GM19455 (cell line): Measurements from ENCODE around the gene ZNF609.
A peak's percentile ranks its signal among the peaks of the same experiment; 100 is the strongest.

Source experiments
- ATAC-seq: cut with Tn5 transposase; IDR thresholded peaks from one replicate; pipeline ENCODE4 v1.9.1; 2021; ENCODE audit not compliant: unreplicated experiment

The ZNF609 gene, protein sequence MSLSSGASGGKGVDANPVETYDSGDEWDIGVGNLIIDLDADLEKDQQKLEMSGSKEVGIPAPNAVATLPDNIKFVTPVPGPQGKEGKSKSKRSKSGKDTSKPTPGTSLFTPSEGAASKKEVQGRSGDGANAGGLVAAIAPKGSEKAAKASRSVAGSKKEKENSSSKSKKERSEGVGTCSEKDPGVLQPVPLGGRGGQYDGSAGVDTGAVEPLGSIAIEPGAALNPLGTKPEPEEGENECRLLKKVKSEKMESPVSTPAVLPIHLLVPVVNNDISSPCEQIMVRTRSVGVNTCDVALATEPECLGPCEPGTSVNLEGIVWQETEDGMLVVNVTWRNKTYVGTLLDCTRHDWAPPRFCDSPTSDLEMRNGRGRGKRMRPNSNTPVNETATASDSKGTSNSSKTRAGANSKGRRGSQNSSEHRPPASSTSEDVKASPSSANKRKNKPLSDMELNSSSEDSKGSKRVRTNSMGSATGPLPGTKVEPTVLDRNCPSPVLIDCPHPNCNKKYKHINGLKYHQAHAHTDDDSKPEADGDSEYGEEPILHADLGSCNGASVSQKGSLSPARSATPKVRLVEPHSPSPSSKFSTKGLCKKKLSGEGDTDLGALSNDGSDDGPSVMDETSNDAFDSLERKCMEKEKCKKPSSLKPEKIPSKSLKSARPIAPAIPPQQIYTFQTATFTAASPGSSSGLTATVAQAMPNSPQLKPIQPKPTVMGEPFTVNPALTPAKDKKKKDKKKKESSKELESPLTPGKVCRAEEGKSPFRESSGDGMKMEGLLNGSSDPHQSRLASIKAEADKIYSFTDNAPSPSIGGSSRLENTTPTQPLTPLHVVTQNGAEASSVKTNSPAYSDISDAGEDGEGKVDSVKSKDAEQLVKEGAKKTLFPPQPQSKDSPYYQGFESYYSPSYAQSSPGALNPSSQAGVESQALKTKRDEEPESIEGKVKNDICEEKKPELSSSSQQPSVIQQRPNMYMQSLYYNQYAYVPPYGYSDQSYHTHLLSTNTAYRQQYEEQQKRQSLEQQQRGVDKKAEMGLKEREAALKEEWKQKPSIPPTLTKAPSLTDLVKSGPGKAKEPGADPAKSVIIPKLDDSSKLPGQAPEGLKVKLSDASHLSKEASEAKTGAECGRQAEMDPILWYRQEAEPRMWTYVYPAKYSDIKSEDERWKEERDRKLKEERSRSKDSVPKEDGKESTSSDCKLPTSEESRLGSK (N-terminal part only)

DNA sequence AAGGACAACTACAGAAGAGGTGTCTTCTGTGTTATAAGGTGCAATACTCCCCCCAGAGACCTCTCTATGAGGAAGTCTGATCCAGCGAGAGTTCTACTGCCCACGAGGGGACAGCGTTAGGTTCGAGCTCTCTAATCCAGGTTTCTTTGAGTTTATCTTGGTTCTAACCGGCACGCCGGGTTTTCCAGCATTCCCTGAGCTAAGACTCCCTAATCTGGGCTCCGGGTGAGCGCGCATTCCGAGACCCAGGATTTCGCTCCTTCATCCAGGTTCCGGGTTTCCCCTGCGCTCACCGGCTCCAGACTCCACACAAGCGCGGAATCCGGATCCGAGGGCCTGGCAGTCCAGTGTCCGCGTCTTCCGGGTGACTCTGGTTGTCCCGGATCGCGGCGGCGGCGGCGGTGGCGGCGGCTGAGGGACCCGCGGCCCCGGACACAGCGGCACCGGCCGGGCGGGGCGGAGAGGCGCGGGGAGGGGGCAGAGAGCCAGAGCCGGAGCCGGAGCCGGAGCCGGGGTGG, at the start of gene ZNF609:
Gene ZNF609 (plus strand): TSS at position 373 of the 518 bp plus-strand sequence. CDS start 38,842 bp downstream, outside the sequence.
- peak; percentile 51 for ATAC-seq

DNA sequence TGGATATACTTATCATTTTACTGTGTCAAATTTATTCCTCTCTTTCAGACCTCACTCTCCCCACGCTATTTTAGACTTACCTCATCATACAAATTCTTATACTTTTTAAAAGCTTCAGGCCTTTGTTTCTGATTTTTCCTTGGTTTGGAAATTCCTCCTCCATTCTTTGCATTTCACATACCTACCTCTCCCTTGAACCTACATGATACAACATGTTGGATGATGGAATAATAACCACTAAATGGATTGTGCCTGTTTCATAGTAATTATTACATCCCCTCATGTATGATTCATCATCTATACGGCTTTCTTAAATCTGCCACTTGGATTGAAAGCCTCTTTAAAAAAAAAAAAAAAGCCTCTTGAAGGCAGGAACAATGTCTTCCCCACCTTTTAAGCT, 48.2 kb upstream of the ZNF609 start:
- ATAC-seq: no peak

DNA sequence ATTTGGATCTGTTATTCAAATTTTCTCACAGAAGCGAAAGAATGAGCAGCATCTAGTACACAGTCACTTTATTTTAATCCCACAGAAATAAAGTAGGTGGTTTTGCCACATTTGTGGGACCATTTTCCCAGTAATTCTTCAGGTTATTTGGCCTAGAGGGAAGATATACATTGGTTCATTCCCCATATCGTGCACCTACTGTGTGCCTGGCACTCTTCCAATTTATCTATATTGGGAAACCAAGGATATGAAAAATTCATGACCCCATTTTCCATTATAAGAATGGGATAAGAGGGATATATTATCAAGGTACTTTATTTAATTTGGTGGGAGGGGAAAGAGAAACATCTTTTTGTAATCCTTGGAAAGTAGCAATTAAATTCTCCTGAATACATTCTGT, 37.7 kb upstream of the ZNF609 start:
- ATAC-seq: no peak

DNA sequence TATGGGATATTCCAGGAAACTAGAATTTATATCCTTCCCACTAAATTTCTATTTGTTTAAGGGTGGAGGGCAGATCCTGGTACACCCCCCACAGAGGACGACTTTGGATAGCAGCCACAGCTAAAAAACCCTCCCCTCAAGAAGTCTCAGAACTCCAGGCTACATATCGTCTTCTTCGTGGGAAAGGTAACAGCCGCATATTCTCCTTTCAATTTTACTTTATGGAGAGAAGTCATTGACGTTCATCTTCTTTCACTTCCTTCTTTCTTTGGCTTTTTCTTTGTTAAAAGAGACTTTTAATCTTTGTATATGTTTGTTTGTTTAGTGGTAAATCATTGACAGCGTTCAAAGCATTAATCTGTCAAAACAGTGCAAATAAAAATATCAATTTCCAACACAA, 36.4 kb upstream of the ZNF609 start:
- ATAC-seq: no peak

DNA sequence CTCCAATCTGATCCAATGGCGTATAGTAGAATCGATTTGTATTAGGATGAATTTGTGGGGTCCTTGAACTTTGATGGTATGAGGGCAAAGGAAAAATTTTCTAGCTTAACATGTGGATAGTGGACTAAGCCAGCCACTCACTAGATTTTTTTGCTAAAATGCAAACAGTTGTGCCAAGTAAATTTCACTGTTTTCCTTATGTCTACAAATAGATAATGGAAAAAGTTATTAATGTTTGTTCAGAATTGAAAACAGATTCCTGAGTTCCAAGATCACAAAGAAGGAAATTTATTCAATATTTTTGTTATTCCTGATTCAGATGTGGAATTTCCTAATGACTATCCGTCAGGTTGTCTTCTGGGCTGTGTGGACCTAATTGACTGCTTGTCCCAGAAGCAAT, 35.2 kb upstream of the ZNF609 start:
- ATAC-seq: no peak

DNA sequence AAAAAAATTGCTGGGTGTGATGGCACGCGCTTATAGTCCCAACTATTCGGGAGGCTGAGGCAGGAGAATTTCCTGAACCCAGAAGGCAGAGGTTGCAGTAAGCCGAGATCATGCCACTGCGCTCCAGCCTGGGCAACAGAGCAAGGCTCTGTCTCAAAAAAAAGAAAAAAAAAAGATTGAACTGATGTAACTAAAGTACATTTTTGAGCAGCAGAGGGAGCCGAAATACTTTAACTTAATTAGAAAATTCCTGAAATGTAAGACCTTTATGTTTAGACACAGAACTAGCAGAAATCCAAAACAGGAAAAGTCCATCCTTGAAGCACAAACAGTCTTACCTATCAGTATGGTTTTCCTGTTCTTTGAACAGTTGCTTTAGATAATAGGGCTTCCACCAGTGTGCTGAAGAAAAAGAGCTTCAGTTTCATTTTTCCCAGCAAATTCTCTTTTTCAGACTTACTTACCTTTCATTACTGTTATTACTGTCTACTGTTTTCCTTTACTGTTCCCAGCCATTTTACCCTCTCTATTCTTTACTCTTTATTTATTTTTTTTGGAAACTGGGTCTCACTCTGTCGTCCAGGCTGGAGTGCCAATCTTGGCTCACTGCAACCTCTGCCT, 33.4 kb upstream of the ZNF609 start:
- ATAC-seq: no peak

DNA sequence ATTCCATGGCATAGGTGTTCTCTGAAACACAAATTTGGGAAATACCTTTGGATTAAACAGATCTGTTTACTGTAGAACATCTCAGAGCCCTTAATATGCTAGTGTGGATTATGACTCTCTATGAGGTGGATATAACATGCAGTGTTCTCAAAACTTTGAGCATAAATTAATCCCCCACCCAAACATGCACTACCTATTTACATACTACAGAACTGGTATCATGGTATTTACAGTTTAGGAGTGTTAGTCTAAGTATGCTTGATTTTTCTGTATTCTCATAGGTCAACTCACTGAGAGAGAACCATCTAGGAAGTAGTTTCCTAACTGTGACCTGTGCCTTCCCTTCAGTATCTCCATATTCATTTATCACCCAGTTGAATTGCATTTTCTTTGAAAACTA, 30.9 kb upstream of the ZNF609 start:
- no peak for ATAC-seq

DNA sequence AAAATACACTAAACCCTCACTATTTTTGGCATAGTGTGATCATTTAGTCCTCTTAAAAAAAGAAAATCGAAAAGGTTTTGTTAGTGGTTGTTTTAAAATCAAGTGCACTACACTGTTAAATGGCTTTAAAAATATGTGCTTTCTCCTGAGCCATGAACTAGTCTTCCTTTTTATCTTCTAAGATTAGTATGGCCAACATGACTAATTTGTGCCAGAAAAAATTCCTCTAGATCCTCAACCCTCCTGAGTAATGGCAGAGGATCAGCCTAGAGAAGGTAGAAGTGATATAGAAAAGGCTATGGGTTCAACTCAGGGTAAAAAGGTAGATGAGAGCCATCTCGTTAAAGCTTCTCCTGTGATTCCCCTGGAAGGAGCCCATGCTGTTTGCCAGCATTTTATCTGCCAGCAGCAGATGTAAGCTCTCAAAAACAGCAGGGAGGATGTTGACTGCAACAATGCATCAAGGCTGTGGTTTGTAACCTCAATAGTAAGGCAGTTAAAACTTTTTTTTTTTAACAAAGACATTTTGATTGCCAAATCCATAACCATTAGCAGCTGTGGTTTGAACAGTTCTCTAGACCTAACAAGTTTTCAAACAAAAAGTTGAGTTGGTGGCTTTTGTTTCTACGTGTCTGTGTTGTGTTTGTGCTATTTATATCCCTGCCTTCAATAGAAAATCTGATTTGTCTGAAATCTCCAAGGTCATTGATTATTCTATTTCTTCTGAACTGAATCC, 30.2 kb upstream of the ZNF609 start:
- no peak for ATAC-seq

DNA sequence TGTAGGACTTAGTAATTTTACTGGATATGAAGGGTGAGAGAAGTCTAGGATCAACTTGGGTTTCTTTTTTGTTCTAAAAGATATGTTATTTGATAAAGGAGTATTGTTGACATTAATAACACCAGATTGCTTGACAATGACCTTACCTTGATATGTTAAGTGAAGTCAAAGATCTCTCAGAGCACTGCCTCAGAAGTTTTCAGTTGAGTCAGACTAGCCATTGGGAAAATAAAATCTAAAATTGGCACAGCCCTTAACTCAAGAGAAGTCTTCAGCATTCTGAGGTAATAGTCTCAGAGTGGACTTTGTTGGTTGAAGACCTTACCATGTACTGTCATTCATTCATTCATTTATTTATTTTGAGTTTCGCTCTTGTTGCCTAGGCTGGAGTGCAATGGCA, 22.4 kb upstream of the ZNF609 start:
- no peak for ATAC-seq

DNA sequence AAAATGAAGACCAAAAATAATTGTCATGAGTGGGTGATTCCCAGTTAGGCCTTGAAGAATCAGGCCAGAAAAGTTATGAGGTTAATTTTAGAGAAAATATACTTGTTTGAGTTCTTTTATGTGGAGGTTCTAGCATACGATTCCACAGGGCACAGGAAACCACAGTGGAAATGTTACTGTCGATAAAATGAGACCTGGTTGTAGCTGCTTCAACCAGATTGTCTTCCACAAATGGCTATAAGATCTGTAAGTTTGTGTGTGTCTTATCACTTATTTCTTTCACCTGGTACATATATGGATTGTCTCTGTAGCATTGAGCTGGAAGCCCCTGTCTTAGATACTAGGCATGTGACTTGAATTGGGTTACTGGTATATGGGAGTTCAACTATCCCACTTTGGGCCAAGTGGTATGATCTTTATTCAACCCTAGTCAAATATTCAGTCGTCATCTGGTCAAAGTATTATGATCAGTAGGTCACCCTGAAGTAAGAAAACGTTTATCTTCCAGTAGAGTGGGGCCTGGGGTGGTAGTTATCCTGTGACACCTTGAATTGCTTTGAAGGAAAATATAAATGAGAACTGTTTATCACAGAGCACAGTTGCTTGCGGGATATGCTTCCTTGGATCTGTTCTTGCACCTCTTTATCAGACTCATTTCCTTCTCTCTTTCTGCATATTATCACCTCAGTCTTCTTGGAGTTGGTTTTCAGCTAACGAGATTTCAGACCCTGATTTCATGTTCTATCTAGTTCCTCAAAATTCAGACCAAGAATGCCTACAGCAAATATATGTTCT, 21.5 kb upstream of the ZNF609 start:
- no peak for ATAC-seq

DNA sequence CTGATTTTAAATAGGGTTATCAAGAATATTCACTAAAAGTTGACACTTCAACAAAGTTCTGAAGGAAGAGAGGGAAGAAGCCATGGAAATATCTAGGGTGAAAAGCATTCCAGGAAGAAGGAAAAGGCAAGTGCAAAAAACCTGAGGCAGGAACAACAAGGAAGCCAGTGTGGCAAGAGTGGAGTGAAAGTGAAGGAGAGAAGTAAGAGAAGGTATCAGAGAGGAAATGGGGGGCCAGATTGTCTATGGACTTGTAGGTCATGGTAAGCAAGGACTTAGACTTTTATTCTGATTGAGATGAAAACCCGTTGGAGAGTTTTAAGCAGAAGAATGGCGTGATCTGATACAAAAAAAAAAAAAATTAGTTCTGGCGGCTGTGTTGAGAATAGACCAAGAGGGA, 18.5 kb upstream of the ZNF609 start:
- ATAC-seq: no peak

DNA sequence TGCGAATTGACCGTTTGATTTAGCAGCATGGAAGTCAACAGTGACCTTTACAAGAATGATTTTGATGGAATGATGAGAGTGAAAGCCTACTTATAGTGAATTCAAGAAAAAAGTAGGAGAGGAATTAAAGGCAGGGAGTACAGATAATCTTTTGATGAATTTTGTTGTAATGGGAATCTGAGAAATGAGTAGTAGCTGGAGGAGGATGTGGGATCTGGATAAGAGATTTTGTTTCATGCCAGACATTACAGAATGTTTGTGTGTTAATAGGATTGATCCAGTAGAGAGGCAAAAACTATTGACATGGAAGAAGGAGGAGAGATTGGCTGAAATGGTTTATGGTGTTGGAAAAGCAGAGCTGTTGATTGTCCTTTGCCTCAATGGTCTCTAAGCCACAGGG, 17.4 kb upstream of the ZNF609 start:
- no peak for ATAC-seq

DNA sequence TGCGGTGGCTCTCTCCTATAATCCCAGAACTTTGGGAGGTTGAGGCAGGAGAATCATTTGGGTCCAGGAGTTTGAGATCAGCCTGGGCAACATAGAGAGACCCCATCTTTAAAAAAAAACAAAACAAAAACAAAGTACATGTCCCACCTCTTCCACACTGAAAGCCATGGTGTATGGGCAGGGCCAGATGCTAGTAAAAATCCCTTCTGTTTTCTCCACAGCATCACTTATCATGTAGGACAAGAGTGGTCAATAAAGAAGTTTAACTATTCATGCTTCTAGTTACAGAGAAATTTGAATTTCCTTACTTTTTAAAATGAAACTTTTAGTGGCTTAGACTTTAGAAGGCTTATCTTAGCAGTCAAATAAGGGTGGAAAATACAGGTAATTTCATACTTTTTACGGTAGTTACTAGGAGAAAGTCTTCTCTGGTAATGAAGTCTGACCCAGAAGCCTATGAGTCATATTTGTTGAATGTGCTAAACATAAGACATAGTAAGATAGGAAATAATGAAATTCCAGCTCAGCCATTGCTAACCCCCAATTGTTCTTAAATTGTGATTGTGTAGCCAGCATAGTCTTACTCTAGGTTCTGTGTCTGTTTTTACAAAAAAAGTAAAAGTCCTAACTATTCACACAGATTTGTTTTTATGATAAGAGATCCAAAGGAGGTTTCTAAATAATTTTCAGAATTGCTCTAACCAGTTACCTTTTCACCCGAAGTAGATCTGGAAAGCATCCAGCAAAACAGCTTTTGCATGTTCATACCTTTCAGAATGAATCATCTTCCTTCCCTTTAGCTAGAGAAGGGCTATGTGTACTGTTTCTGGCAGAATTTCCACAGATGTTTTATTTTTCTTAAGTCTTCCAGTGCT, 16.4 kb upstream of the ZNF609 start:
- ATAC-seq: no peak

DNA sequence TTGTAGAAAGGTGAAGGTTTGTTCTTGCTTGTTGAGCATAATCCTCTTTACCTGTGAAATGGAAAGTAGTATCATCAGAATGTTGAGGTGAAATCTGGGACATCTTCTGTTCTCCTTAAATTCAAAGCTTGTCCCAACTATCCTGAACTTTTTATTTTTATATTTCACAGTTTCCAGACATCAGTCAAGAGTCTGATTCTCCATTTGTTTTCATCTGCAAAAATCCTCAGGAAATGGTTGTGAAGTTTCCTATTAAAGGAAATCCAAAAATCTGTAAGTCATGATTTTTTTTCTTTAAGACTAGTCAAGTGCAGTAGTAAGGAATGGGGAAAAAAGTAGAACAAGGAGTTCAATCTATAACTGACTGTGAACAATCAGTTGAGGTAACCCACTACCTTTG, 15.5 kb upstream of the ZNF609 start:
- no peak for ATAC-seq

DNA sequence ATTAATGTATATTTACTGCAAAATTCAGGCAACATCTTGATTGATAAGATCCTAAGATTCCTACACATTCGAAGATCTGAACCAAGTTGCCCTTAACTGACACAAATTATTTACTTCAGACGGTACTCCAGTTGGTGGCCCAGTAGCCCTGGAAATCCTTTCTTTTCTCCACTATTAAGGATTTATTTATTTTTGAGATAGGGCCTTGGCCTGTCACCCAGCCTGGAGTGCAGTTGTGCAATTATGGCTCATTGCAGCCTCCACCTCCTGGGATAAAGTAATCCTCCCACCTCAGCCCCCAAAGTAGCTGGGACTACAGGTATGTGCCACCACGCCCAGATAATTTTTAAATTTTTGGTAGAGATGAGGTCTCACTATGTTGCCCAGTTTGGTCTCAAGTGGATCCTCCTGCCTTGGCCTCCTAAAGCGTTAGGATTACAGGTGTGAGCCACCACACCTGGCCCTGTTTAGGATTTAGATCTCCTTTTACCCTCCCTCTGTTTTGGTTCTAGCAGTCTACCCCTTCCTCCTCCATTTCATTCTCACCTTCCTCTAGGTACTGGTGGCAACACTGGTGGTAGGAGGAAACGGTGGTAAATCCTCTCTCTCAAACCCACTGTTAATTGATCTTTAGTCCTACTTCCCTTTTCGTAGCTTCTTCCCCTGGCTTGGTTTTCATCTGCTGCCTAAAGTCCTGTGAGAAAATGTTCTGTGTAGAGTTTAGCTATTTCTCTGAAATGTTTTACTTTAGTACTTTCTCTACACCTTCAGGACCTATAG, 12.7 kb upstream of the ZNF609 start:
- ATAC-seq: no peak

DNA sequence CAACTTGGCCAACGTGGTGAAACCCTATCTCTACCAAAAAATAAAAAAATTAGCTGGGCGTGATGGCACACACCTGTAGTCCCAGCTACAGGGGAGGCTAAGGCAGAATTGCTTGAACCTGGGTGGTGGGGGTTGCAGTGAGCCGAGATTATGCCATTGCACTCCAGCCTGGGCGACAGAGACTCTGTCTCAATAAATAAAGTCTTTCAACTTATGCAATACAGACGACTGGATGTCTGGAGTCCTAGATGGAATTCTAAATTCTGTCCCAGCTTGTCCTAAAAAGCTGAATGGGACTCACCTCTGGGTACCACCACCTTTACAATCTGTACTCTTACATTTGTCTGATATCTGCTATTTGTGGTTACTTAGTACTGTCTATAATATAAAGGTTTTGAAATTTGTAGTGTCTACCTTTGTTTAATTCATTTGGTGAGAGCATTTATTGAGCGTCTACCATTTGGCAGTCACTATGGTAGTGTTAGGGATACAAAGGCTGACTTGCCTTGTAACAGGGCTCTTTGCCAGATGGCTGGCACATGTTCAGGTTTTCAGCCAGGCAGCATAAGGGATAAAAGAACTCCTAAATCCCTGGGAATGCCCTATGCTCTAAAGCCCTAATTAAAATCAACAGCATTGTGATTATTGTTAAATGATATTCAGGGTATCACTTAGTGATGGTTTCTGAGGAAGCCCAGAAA, 7.2 kb upstream of the ZNF609 start:
- ATAC-seq: no peak

DNA sequence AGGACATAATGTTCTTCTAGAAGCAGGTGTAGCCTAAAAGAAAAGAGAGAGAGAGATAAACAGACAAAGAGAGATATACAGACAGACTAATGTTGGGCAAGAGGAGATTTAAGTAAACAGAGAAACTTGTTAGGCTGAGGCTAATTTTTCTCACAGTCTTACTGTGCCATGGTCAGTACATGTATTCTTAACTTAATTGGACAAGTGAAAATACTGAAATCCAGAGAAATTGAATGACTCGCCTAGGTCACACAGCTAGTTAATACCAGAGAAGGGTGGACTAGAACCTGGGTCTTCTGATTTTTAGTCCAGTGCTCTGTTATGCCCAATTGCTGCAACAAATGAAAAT, 6.7 kb upstream of the ZNF609 start:
- ATAC-seq: no peak
